PFSK-1 (cell line): ENCODE measurements around the gene HINT3.

Experiments used
- POLR2AphosphoS5 ChIP-seq: IDR thresholded peaks from 2 replicates; pipeline ENCODE4 v1.6.1; 2012; ENCODE audit warnings: low read depth, mild to moderate bottlenecking, control low read depth, low read length, moderate library complexity
- SIN3A ChIP-seq: IDR thresholded peaks from 2 replicates; pipeline ENCODE4 v1.6.1; 2012; ENCODE audit warnings: mild to moderate bottlenecking, low read length, moderate library complexity, borderline replicate concordance; ENCODE audit not compliant: insufficient read depth
- TAF1 ChIP-seq: IDR thresholded peaks from 2 replicates; pipeline ENCODE4 v1.6.1; 2012; ENCODE audit warnings: low read length, control low read depth, borderline replicate concordance; ENCODE audit not compliant: insufficient read depth

DNA sequence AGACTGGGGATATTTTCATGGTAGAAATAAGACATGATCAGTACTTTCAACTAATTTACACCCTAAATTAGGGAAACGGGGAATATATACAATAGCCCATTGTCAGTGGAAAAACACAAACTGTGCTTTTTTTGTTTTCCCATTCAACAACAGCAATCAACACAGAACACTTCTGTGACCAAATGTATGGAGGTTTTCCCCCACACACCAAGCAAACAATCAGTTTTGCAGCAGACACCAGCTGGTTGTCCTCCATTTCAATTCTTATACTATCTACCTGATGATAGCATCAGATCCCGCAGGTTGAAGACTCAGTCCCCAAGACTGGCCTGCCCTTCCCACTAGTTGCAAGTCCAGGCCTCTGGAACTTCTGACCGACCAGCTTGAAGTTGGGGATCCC lies 4.5 kb downstream of the HINT3 start:
- TF ChIP-seq TAF1, result no peak
- TF ChIP-seq SIN3A, result no peak
- TF ChIP-seq POLR2AphosphoS5, result no peak
